ENCODE results near the gene KLHL29.

KLHL29 gene

DNA sequence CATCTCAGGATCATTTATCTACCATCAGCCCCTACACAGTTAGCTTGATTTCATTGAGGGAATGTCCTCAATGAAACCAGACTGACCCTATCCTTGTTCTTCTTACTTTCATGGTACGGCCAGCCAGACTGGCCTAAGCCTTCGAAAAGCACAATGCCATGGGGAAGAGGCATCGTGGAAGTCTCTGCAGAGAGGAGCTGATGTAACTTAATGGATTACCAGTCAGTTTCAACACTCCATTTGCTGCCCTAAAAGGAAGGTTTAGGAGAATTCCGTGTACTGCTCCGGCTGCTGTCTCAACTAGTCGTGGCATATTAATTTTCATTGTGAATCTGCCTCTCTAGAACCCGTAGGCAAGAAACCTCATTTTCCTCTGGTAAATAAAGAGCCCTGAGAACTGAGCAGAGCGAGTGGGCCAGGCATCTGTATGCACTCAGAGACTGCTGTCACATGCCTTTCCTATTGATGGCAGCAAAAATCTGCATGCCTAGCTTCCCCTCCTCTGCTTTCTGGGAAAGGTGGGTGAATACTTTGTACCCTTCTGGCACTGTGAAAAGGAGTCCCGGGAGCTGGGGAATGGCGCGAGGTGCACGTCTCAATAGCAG is 184.9 kb downstream of the KLHL29 start:
- H3K9ac ChIP-seq (ENCODE audit: low read length), result no peak overlapping the region

DNA sequence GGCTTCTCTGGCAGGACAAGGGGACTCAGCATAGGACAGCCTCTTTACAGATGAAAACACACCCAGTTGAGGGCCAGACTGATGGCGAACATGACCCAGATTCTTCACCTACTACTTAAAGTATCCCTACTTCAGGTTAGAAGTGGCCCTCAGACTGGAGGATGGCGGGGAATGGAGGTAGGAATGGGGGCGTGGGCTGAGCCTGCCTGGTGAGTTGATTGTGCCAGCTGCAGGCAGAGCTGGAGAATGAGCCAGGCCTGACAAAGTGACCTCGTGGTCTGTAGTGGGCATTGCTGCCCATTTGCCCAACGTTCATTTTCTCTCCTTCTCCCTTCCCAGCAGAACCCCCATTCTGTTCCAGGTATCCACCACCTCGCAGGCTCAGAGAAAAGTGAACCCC is 186.1 kb downstream of the KLHL29 start:
- Histone ChIP-seq H3K9ac (ENCODE audit: low read length) (no peak overlapping the region), H3K36me3 (replicated peaks; ENCODE audit: insufficient read depth, low read length) (no peaks in the 10 kb centered on the region), H4K20me1 (ENCODE audit: insufficient read depth, low read length) (no peaks in the 10 kb centered on the region), H3K9me2 (replicated peaks; ENCODE audit: insufficient read depth, low read length) (no peaks in the 10 kb centered on the region), H3K4me3 (ENCODE audit: low read length) (no peak overlapping the region), H3K79me2 (ENCODE audit: low read length) (no peaks in the 10 kb centered on the region), H3K9me3 (replicated peaks; ENCODE audit: insufficient read depth, low read length) (no peaks in the 10 kb centered on the region), H3K27ac (ENCODE audit: low read length) (no peak overlapping the region), H3F3A (ENCODE audit: insufficient read depth, low read length) (no peaks in the 10 kb centered on the region), H3K4me2 (ENCODE audit: low read depth, low read length) (no peak overlapping the region), H2AFZ (ENCODE audit: low read length) (no peak overlapping the region), H3K4me1 (ENCODE audit: low read length) (no peaks in the 10 kb centered on the region), H3K27me3 (replicated peaks; ENCODE audit: insufficient read depth, low read length) (no peaks in the 10 kb centered on the region)
- no peak for DNase-seq
- TF ChIP-seq, protein P1, sequence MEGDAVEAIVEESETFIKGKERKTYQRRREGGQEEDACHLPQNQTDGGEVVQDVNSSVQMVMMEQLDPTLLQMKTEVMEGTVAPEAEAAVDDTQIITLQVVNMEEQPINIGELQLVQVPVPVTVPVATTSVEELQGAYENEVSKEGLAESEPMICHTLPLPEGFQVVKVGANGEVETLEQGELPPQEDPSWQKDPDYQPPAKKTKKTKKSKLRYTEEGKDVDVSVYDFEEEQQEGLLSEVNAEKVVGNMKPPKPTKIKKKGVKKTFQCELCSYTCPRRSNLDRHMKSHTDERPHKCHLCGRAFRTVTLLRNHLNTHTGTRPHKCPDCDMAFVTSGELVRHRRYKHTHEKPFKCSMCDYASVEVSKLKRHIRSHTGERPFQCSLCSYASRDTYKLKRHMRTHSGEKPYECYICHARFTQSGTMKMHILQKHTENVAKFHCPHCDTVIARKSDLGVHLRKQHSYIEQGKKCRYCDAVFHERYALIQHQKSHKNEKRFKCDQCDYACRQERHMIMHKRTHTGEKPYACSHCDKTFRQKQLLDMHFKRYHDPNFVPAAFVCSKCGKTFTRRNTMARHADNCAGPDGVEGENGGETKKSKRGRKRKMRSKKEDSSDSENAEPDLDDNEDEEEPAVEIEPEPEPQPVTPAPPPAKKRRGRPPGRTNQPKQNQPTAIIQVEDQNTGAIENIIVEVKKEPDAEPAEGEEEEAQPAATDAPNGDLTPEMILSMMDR (IDR thresholded peaks at IDR 0.05; ENCODE audit: low read length), result no peak
- no peak for TF ChIP-seq EZH2 (optimal IDR thresholded peaks at IDR 0.05; ENCODE audit: low read depth, low read length)

More for the DNA sequence above, 184.9 kb downstream of the KLHL29 start:
- Histone ChIP-seq H3K36me3 (replicated peaks; ENCODE audit: insufficient read depth, low read length) (no peaks in the 10 kb centered on the region), H3K79me2 (ENCODE audit: low read length) (no peaks in the 10 kb centered on the region), H3K4me1 (ENCODE audit: low read length) (no peaks in the 10 kb centered on the region), H4K20me1 (ENCODE audit: insufficient read depth, low read length) (no peaks in the 10 kb centered on the region), H3K4me3 (ENCODE audit: low read length) (no peak overlapping the region), H3F3A (ENCODE audit: insufficient read depth, low read length) (no peaks in the 10 kb centered on the region), H2AFZ (ENCODE audit: low read length) (no peak overlapping the region), H3K4me2 (ENCODE audit: low read depth, low read length) (no peak overlapping the region), H3K9me3 (replicated peaks; ENCODE audit: insufficient read depth, low read length) (no peaks in the 10 kb centered on the region), H3K27me3 (replicated peaks; ENCODE audit: insufficient read depth, low read length) (no peaks in the 10 kb centered on the region), H3K9me2 (replicated peaks; ENCODE audit: insufficient read depth, low read length) (no peaks in the 10 kb centered on the region), H3K27ac (ENCODE audit: low read length) (no peak overlapping the region)
- no peak for TF ChIP-seq EZH2phosphoT487 (IDR thresholded peaks at IDR 0.05; ENCODE audit: low read length)
- TF ChIP-seq, protein P1 (IDR thresholded peaks at IDR 0.05; ENCODE audit: low read length), result no peak
- TF ChIP-seq EZH2 (optimal IDR thresholded peaks at IDR 0.05; ENCODE audit: low read depth, low read length), result no peak
- DNase-seq, result no peak

DNA sequence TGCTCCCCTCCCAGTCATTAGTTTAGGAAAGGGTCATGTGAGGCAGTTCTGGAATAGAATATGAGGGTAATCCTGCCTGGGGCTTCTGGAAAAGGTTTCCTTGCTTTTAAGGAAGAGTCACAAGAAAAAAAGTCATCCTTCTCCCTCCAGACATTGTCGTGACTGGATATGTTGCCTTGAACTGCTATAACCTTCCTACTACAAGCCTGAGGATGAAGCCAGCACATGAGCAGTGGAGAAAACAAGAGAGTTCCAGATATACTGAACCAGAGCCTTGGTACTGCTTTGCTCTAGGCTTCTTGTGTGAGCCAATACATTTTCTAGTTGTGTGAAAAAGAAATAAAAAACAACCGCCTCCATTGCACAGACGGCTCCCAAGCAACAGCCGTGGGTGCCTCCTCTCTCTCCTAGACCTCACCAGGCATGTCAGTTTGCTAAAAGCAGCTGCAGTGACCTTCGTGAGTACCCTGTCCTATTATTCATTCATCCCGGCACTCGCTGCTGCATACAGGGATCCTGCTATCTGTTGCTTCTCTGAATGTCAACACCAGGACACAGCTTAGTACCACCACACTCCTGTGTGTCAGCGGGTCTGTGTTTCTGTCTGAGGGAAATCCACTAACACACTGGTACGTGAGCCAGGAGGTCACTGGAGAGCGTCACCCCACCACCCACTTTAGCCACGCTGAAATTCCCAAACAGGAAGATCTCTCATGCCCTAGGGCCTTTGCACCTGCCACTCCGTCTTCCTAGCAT is 186.7 kb downstream of the KLHL29 start:
- Histone ChIP-seq H3K36me3 (replicated peaks; ENCODE audit: insufficient read depth, low read length) (no peaks in the 10 kb centered on the region), H4K20me1 (ENCODE audit: insufficient read depth, low read length) (no peaks in the 10 kb centered on the region), H2AFZ (ENCODE audit: low read length) (no peak overlapping the region), H3K9ac (ENCODE audit: low read length) (no peak overlapping the region), H3K4me1 (ENCODE audit: low read length) (no peaks in the 10 kb centered on the region), H3K79me2 (ENCODE audit: low read length) (no peaks in the 10 kb centered on the region), H3K27me3 (replicated peaks; ENCODE audit: insufficient read depth, low read length) (no peaks in the 10 kb centered on the region), H3F3A (ENCODE audit: insufficient read depth, low read length) (no peaks in the 10 kb centered on the region), H3K9me2 (replicated peaks; ENCODE audit: insufficient read depth, low read length) (no peaks in the 10 kb centered on the region), H3K4me3 (ENCODE audit: low read length) (no peak overlapping the region), H3K27ac (ENCODE audit: low read length) (no peak overlapping the region), H3K4me2 (ENCODE audit: low read depth, low read length) (no peak overlapping the region), H3K9me3 (replicated peaks; ENCODE audit: insufficient read depth, low read length) (no peaks in the 10 kb centered on the region)
- DNase-seq, result no peak
- TF ChIP-seq, protein P1 (IDR thresholded peaks at IDR 0.05; ENCODE audit: low read length), result no peak
- TF ChIP-seq EZH2 (optimal IDR thresholded peaks at IDR 0.05; ENCODE audit: low read depth, low read length) (no peak), EZH2phosphoT487 (IDR thresholded peaks at IDR 0.05; ENCODE audit: low read length) (no peak)
